NCI-H69 (cell line): ENCODE measurements around the gene CDK19.
"Not testable (repeated sequence)": the region's sequence is repeated elsewhere in the genome, so short reads cannot be mapped to it uniquely, and the experiment has no call there.

Experiments
- DNase-seq: peaks from one replicate; lab custom pipeline; 2025; lab: John Stamatoyannopoulos, UW

The CDK19 gene

GRCh38 chr6:110581679-110582078, 233.6 kb downstream of the CDK19 start:
- DNase-seq: no peak

DNA sequence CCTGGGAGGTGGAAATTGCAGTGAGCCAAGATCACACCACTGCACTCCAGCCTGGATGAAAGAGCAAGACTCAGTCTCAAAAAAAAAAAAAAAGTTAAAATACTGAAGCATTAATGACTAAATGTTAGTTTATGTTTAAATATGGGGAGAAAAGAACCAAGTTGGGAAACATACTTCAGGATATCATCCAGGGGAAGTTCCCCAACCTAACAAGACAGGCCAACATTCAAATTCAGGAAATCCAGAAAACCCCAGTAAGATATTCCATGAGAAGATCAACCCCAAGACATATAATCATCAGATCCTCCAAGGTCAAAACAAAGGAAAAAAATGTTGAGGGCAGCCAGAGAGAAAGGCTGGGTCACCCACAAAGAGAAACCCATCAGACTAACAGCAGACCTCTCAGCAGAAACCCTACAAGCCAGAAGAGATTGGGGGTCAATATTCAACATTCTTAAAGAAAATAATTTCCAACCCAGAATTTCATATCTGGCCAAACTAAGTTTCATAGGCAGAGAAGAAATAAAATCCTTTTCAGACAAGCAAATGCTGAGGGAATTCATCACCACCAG, 237.6 kb downstream of the CDK19 start:
- DNase-seq: not testable (repeated sequence)

GRCh38 chr6:110575925-110576463, 239.3 kb downstream of the CDK19 start:
- DNase-seq: no peak

GRCh38 chr6:110574817-110575216, 240.5 kb downstream of the CDK19 start:
- DNase-seq: no peak

DNA sequence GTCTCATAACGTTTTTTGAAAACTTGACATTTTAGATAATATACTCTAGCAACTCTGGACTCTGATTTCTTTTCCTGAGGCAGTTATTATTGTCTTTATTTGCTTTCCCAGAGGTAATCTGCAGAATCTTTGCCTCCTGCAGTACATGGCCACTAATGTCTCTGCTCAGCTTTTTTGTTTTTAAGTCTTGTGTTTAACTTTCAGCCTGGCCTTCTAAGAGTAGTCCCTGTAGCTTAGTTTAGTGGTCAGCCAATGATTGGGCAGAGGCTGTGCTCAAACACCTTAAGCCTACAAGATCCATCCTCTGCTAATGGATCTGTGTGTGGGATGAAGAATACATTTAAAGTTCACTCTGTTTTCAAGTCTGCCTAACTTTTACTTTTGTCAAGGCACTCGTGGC, 241.7 kb downstream of the CDK19 start:
- DNase-seq: peak; percentile 11

DNA sequence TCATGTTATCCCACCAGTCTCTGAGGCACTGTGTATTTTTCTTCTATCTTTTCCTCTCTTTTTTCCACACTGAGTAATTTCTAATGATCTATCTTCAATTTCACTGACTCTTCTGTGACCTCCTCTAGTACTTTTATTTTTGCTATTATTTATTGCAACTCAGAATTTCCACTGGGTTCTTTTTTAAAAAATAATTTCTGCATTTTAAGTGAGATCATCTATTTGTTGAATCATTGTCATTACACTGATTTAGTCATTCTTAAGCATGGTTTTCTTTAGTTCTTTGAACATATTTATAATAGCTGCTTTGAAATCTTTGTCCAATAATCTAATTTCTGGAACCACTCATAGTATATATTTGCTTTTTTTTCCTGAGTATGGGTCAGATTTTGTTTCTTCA, 242.1 kb downstream of the CDK19 start:
- no peak for DNase-seq

GRCh38 chr6:110567957-110568696, 247.1 kb downstream of the CDK19 start:
- peak; percentile 88 for DNase-seq

GRCh38 chr6:110566346-110567125, 248.7 kb downstream of the CDK19 start:
- peak; percentile 19 for DNase-seq

DNA sequence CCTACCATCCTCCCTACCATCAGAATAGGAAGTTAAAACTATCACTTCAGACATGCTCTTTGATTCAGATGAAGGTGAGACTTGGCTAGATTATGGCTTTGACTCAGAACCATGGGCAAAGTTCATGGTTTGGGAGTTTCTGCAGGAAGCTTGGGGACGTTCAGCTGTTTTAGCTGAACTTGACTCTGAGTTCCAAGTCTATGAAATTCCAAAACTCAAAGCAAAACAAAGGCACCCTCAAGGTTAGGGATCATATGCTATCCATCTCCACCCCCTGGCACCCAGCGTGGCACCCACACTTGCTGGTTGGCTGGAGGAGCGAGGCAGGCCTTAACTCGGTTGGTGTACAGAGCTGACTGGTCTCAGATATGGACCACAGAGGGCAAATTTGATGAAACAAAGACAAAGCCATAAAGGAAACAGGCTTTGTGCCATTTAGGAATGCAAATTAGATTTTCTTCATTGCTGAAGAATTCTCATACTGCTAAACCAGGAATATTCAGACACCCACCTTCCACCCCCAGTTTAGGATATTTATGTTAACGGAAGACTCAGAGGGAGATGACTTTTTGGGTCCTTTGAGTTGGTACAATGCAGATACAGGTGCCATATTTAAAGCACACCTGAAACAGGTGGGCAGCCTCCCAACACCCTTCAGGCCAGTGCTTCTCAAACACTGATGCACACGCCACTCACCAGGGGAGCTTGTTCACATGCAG, 250.4 kb downstream of the CDK19 start:
- no peak for DNase-seq

GRCh38 chr6:110563711-110564110, 251.6 kb downstream of the CDK19 start:
- DNase-seq: peak; percentile 93

DNA sequence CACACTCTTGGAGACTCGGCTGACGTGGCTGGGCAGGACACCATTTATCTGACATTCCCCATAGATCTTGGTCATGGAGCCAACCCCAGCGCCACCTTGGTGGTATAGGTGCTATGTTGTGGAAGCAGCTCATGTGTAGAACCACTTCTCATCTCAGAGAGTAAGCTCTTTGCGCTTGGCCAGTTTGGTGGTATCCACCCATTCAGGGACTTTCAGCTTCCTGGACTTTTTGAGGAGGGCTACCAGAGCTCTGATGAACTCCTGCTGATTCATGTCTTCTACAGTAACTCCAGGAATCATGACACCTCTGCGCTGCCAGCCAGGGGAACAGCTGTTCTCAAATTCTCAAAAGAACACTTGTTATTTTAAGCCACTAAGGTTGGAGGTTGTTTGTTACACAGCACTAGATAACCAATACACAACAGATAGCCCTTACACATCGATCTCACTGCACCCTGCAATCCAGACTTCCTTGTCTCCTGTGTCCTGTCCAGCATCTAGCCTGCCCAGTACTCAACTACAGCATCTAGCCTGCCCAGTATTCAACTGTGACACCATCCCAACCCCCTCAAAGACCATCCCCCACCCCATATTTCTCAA, 252.9 kb downstream of the CDK19 start:
- no peak for DNase-seq

DNA sequence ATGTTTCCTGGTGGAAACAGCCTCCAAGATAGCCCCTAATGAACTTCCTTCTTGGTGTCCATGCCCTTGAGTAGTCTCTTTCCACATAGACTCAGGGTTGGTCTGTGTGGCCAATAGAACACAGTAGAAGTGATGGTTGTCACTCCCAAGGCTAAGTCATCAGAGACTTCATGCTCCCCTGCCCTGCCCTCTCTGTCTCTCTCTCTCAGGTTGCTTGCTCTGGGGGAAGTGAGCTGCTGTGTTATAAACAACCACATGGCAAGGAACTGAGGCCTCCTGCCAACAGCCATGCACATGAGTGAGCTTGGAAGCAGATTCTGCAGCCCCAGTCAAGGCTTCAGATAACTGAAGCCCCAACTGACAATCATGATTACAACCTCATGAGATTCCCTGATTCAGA, 253.6 kb downstream of the CDK19 start:
- DNase-seq: peak; percentile 2

DNA sequence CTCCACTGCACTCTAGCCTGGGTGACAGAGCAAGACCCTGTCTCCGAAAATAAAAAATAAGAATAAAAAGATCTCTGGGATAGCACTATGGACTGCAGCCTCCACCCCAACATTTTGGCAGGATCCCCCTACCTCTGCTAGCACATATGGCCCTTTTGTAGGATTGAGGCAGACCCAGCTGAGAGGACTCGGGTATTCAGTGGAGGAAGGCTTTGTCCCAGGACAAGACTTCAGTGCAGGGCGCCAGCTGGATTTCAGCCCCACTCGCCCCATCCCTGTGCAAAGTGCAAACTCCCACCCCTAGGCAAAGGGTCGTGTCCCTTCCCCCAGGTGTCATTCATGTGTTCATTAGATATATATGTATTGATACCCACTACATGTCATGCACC, 254.3 kb downstream of the CDK19 start:
- no peak for DNase-seq

DNA sequence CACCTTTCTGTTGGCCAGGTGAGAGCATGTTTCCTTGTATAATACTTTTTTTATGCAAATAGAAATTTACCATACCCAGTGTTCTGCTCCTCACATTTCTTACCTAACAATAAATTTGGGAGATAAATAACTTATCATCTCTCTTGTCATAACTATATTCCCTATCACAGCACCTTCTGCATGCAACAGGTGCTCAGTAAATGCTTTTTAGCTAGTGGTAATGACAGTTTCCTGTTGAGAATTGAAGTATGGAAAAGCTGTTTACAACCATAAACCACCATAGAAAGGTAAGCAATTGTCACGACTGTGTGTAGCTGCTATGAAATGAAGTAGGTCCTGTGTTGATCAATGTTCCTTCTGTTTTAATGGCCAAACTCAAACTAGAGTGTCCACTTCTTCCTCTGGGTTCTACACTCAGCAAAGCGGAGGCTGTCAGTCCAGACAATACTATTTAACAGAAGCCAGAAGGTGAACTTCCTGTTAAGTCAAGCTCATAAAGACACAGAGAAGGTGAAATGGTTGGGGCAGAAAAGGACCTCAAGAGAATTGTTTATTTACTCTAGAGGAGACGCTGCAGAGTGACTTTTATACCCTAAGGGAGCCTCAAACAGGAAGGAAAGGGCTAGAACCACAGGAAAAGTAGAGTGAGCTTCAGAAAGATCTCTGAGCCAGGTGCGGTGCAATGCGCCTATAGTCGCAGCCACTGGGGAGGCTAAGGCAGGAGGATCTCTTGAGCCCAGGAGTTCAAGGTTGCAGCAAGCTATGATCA, 254.8 kb downstream of the CDK19 start:
- DNase-seq: peak; percentile 25
